Kidney (tissue), 14 donors: ENCODE results near the gene GPC1. TPM values are rescaled to one million over a fixed set of nuclear protein-coding genes. Genes with fewer than 3 reads are reported as not detected.
"Not testable (repeated sequence)": the region's sequence is repeated elsewhere in the genome, so short reads cannot be mapped to it uniquely, and the experiment has no call there.

ENCODE experiments used
- DNase-seq, 5 donors: peaks; one replicate each; pipeline ENCODE4 v3.0.0-alpha.2; 2013 to 2020
- FAIRE-seq: peaks from 2 replicates; lab custom pipeline; 2012; peaks lifted over from hg19 to GRCh38; lab: Jason Lieb, UNC
- H3K27ac ChIP-seq, 2 donors: one replicate each; pipeline ENCODE4 v1.7.0; 2013; ENCODE audit warnings: low read depth in 2 of 2, low read length in 2 of 2, inconsistent platforms in 1 of 2
- H3K27me3 ChIP-seq: one replicate; pipeline ENCODE4 v1.7.1; 2013; ENCODE audit warnings: low read length, inconsistent platforms; ENCODE audit not compliant: control insufficient read depth, insufficient read depth
- H3K36me3 ChIP-seq, 3 donors: one replicate each; pipeline versions ENCODE4 v1.7.0 to v1.7.1; 2013; ENCODE audit warnings: low read length in 3 of 3, control low read depth in 1 of 3, inconsistent platforms in 1 of 3; ENCODE audit not compliant: insufficient read depth in 3 of 3, control insufficient read depth in 2 of 3
- H3K4me1 ChIP-seq, 3 donors: one replicate each; pipeline versions ENCODE4 v1.7.0 to v1.7.1; 2013; ENCODE audit warnings: low read length in 3 of 3, inconsistent platforms in 1 of 3, low read depth in 1 of 3; ENCODE audit not compliant: control insufficient read depth in 2 of 3, insufficient read depth in 2 of 3
- H3K4me3 ChIP-seq, 3 donors: one replicate each; pipeline versions ENCODE4 v1.7.0 to v1.8.1; 2013; ENCODE audit warnings: low read length in 3 of 3, control low read depth in 1 of 3, inconsistent platforms in 1 of 3
- H3K9ac ChIP-seq, 3 donors: one replicate each; pipeline versions ENCODE4 v1.7.0 to v1.7.1; 2013; ENCODE audit warnings: low read length in 3 of 3, control low read depth in 1 of 3, inconsistent platforms in 1 of 3
- H3K9me3 ChIP-seq, 3 donors: one replicate each; pipeline versions ENCODE4 v1.7.0 to v1.7.1; 2013; ENCODE audit warnings: low read length in 3 of 3, control low read depth in 1 of 3, inconsistent platforms in 1 of 3; ENCODE audit not compliant: control insufficient read depth in 2 of 3, insufficient read depth in 1 of 3
- CTCF ChIP-seq: IDR thresholded peaks from 3 replicates; pipeline ENCODE4 v1.5.1; 2012; ENCODE audit warnings: mild to moderate bottlenecking, moderate library complexity, borderline replicate concordance; ENCODE audit not compliant: insufficient read depth; ENCODE audit errors: extremely low read depth
- intact Hi-C: fragments of 100-400 bp; cut with DNase I; formaldehyde crosslinking; loops from one replicate; pipeline ENCODE4 v1.11.1; 2022
- polyA plus RNA-seq: library from polyadenylated mRNA; stranded (reverse); fragments of 350-450 nt; fragmentation: Illumina TruSeq; extraction: RNeasy Lipid Tissue Mini Kit (QIAGEN cat#74804); gene quantifications from one replicate; pipeline ENCODE4 v1.2.3, GENCODE V29; 2014; ENCODE audit warnings: low read depth, low replicate concordance; ENCODE audit not compliant: insufficient read depth
- total RNA-seq: library from RNA; stranded (reverse); fragmentation: NEBNext Ultra II Directional; extraction: Animal tissue kit (Norgen Biotek cat#: 25700); gene quantifications from one replicate; pipeline ENCODE4 v1.2.1, GENCODE V29; 2021
- donor health status: control.
- donor health status: control.
- donor health status: control.
- donor health status: control.
- donor health status: control.
- donor health status: DM: yes; HTN: yes; CAD: no.
- donor health status: Normal renal cell carcinoma (clear cell type).

Gene GPC1
- total and polyA plus RNA-seq, 2 donors from 2014 or later = 18.4 to 124 TPM

GRCh38 chr2:240482141-240482540, 46.7 kb downstream of the GPC1 start:
- H3K27ac ChIP-seq = no peak overlapping the region
- FAIRE-seq (no peak), DNase-seq (no peak)
- no peak overlapping the region for H3K4me3 ChIP-seq
- peaks cover 0 to 9% (median 0%) of the 10 kb centered on the region in 3 donors for H3K9me3 ChIP-seq
- no peak for TF ChIP-seq CTCF
- H3K27me3 ChIP-seq = no peaks in the 10 kb centered on the region
- H3K9ac ChIP-seq = no peak overlapping the region
- intact Hi-C loops = no loop called here
- no peaks in the 10 kb centered on the region for H3K4me1 ChIP-seq
- no peaks in the 10 kb centered on the region for H3K36me3 ChIP-seq

- TF ChIP-seq CTCF = no peak
- Histone ChIP-seq H3K36me3 (no peaks in the 10 kb centered on the region), H3K9me3 (peaks cover 0 to 20% (median 2%) of the 10 kb centered on the region in 3 donors), H3K4me3 (no peak overlapping the region), H3K27me3 (no peaks in the 10 kb centered on the region), H3K9ac (no peak overlapping the region), H3K27ac (no peak overlapping the region), H3K4me1 (no peaks in the 10 kb centered on the region)
- no peak for FAIRE-seq
- no peak for DNase-seq
- intact Hi-C loops = no loop called here
Observed at GRCh38 chr2:240491483-240491882, 56.0 kb downstream of the GPC1 start.

GRCh38 chr2:240494194-240494793, 58.8 kb downstream of the GPC1 start:
- DNase-seq = no peak
- no peak for FAIRE-seq
- H3K9me3 ChIP-seq = peaks cover 0 to 4% (median 2%) of the 10 kb centered on the region in 3 donors
- no peak overlapping the region for H3K4me3 ChIP-seq
- H3K4me1 ChIP-seq = no peaks in the 10 kb centered on the region
- H3K27ac ChIP-seq = no peak overlapping the region
- peaks cover 0 to 4% (median 0%) of the 10 kb centered on the region in 3 donors for H3K36me3 ChIP-seq
- intact Hi-C loops = no loop called here
- H3K27me3 ChIP-seq = no peaks in the 10 kb centered on the region
- no peak for TF ChIP-seq CTCF
- H3K9ac ChIP-seq = no peak overlapping the region

GRCh38 chr2:240494942-240495341, 59.5 kb downstream of the GPC1 start:
- DNase-seq, H3K27me3 ChIP-seq, H3K9me3 ChIP-seq, H3K4me3 ChIP-seq, H3K4me1 ChIP-seq, FAIRE-seq, intact Hi-C loops, H3K27ac ChIP-seq, H3K9ac ChIP-seq, H3K36me3 ChIP-seq: not testable (repeated sequence)

- FAIRE-seq, H3K27me3 ChIP-seq, H3K9ac ChIP-seq, H3K27ac ChIP-seq, intact Hi-C loops, H3K4me1 ChIP-seq, H3K36me3 ChIP-seq, H3K4me3 ChIP-seq, H3K9me3 ChIP-seq: not testable (repeated sequence)
- DNase-seq = peak in 1 of 5 donors; percentile 29
Observed at GRCh38 chr2:240497082-240497481, 61.6 kb downstream of the GPC1 start.
